Spleen (tissue), 7 donors: ENCODE results near the gene SSBP3.

Source experiments
- POLR2A ChIP-seq, 3 donors: fragments of 450-650 bp; IDR thresholded peaks; one replicate each; pipeline ENCODE4 v1.5.1; 2017; ENCODE audit warnings: antibody characterized with exemption in 3 of 3, mild to moderate bottlenecking in 1 of 3
- POLR2AphosphoS5 ChIP-seq, 3 donors: sonication (generic); formaldehyde crosslinking; IDR thresholded peaks; one replicate each; pipeline ENCODE4 v1.5.1; 2017; ENCODE audit warnings: antibody characterized with exemption in 3 of 3
- TF ChIP-seq, protein P1 (sequence below), 11 experiments: fragments of 200-600 bp in 7 of 11; fragments of 450-650 bp in 4 of 11; sonication (generic) in 4 of 11; IDR thresholded peaks in 8 of 11; conservative IDR thresholded peaks in 3 of 11; 1 replicate in 7 of 11; 2 replicates in 4 of 11; pipeline versions ENCODE4 v1.4.0 to v1.8.0; 2016 to 2021; ENCODE audit warnings: antibody characterized with exemption in 11 of 11, inconsistent platforms in 4 of 11, mild to moderate bottlenecking in 1 of 11
- donor health status: DM: no; HTN: no; CAD: no; lungs with moderate emphysema.
- donor health status: DM: no; HTN: no; CAD: no.
- donor health status: DM: no; HTN: no; CAD: no.

DNA sequence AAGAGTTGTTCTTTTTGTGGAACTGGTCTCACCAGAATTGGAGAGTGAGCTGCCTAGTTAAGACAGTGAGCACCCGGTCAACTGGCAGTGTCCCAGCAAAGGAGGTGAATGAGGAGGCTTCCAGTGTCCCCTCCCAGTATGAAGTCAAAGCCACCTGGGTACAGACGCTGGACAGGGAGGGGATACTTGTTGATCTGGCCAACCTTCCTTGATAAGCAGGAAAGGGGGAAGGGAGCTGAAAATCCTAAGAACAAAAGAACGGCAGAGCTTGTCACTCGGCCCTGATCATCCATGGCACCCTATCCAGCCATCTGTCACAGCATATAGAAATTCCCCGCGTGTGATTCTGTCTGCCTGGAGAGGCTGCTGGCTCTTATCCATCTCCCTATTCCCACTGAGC lies 91.5 kb downstream of the SSBP3 start:
- TF ChIP-seq, protein P1, sequence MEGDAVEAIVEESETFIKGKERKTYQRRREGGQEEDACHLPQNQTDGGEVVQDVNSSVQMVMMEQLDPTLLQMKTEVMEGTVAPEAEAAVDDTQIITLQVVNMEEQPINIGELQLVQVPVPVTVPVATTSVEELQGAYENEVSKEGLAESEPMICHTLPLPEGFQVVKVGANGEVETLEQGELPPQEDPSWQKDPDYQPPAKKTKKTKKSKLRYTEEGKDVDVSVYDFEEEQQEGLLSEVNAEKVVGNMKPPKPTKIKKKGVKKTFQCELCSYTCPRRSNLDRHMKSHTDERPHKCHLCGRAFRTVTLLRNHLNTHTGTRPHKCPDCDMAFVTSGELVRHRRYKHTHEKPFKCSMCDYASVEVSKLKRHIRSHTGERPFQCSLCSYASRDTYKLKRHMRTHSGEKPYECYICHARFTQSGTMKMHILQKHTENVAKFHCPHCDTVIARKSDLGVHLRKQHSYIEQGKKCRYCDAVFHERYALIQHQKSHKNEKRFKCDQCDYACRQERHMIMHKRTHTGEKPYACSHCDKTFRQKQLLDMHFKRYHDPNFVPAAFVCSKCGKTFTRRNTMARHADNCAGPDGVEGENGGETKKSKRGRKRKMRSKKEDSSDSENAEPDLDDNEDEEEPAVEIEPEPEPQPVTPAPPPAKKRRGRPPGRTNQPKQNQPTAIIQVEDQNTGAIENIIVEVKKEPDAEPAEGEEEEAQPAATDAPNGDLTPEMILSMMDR (IDR thresholded peaks at IDR 0.05 in 8 of 11, conservative IDR thresholded peaks at IDR 0.05 in 3 of 11): no peak
- TF ChIP-seq POLR2A (IDR thresholded peaks at IDR 0.05) (no peak), POLR2AphosphoS5 (IDR thresholded peaks at IDR 0.05) (no peak)
